ENCODE results near the gene ZSWIM1. TPM values are rescaled to one million over a fixed set of nuclear protein-coding genes. Genes with fewer than 3 reads are reported as not detected.
A peak's percentile ranks its signal among the peaks of the same experiment; 100 is the strongest.

Gene ZSWIM1
- total and polyA plus RNA-seq, 2 donors from 2014 or later = 6.7 to 13.1 TPM

DNA sequence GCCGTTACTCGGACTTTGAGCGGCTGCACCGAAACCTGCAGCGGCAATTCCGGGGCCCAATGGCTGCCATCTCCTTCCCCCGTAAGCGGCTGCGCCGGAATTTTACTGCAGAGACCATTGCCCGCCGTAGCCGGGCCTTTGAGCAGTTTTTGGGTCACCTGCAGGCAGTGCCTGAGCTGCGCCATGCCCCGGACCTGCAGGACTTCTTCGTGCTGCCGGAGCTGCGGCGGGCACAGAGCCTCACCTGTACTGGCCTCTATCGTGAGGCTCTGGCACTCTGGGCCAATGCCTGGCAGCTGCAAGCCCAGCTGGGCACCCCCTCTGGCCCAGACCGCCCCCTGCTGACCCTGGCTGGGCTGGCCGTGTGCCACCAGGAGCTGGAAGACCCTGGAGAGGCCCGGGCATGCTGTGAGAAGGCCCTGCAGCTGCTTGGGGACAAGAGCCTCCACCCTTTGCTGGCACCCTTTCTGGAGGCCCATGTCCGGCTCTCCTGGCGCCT lies 40.3 kb upstream of the ZSWIM1 start:
- no peaks in the 10 kb centered on the region for H3K9me3 ChIP-seq (ENCODE audit: control insufficient read depth in 2 of 3, insufficient read depth in 1 of 3, low read length in 3 of 3)
- H3K27me3 ChIP-seq (ENCODE audit: control insufficient read depth, insufficient read depth, low read length) = no peaks in the 10 kb centered on the region
- intact Hi-C loops (cut with DNase I) = no loop called here
- H3K9ac ChIP-seq (ENCODE audit: low read length in 3 of 3) = no peak overlapping the region
- peaks cover 0 to 8% (median 0%) of the 10 kb centered on the region in 3 donors for H3K4me1 ChIP-seq (ENCODE audit: control insufficient read depth in 2 of 3, insufficient read depth in 2 of 3, low read depth in 1 of 3, low read length in 3 of 3)
- FAIRE-seq = no peak
- H3K4me3 ChIP-seq (ENCODE audit: low read length in 3 of 3) = no peak overlapping the region
- H3K27ac ChIP-seq (ENCODE audit: low read depth in 2 of 2, low read length in 2 of 2) = no peak overlapping the region
- peaks cover 0 to 36% (median 14%) of the 10 kb centered on the region in 3 donors for H3K36me3 ChIP-seq (ENCODE audit: control insufficient read depth in 2 of 3, insufficient read depth in 3 of 3, low read length in 3 of 3)
- TF ChIP-seq, protein P1, sequence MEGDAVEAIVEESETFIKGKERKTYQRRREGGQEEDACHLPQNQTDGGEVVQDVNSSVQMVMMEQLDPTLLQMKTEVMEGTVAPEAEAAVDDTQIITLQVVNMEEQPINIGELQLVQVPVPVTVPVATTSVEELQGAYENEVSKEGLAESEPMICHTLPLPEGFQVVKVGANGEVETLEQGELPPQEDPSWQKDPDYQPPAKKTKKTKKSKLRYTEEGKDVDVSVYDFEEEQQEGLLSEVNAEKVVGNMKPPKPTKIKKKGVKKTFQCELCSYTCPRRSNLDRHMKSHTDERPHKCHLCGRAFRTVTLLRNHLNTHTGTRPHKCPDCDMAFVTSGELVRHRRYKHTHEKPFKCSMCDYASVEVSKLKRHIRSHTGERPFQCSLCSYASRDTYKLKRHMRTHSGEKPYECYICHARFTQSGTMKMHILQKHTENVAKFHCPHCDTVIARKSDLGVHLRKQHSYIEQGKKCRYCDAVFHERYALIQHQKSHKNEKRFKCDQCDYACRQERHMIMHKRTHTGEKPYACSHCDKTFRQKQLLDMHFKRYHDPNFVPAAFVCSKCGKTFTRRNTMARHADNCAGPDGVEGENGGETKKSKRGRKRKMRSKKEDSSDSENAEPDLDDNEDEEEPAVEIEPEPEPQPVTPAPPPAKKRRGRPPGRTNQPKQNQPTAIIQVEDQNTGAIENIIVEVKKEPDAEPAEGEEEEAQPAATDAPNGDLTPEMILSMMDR (IDR thresholded peaks at IDR 0.05; ENCODE audit: borderline replicate concordance, extremely low read depth, insufficient read depth) = no peak
- DNase-seq = peak in 1 of 5 donors; percentile 66

DNA sequence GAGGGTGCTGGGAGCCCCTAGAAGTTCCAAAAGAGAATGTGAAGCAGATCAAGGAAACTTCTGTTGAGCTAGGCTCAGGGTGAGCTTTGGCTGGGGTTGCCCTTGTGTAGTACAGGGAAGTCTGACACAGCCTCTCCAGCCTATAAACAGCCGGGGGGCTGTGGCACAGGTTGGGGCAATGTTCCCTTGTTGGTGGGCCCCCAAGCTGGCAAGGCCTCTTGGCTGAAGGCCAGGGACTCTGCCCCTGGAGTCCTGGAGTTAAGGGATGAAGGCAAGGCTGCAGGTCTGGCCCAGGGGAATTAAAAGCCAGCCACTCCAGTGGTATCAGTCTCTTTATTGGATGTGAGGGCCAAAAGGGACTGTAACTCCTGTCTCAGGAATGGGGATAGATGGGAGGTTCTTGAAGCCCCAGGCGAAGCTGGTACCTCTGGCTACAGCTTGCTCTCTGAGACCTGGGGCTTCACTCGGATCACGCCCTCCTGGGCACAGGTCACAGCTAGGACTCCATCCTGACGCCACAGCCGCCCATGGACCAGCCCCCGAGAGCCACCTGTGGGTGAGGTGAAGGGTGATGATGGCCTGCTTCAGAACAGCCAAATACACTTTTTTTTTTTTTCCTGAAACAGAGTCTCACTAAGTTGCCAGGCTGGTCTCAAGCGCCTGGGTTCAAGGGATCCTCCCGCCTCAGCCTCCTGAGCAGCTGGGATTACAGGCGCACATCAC lies 39.5 kb upstream of the ZSWIM1 start:
- Histone ChIP-seq H3K4me3 (ENCODE audit: low read length in 3 of 3) (no peak overlapping the region), H3K4me1 (ENCODE audit: control insufficient read depth in 2 of 3, insufficient read depth in 2 of 3, low read depth in 1 of 3, low read length in 3 of 3) (peaks cover 0 to 7% (median 0%) of the 10 kb centered on the region in 3 donors), H3K27me3 (ENCODE audit: control insufficient read depth, insufficient read depth, low read length) (no peaks in the 10 kb centered on the region), H3K27ac (ENCODE audit: low read depth in 2 of 2, low read length in 2 of 2) (no peak overlapping the region), H3K9ac (ENCODE audit: low read length in 3 of 3) (no peak overlapping the region), H3K9me3 (ENCODE audit: control insufficient read depth in 2 of 3, insufficient read depth in 1 of 3, low read length in 3 of 3) (no peaks in the 10 kb centered on the region), H3K36me3 (ENCODE audit: control insufficient read depth in 2 of 3, insufficient read depth in 3 of 3, low read length in 3 of 3) (peaks cover 2 to 42% (median 16%) of the 10 kb centered on the region in 3 donors)
- TF ChIP-seq, protein P1 (IDR thresholded peaks at IDR 0.05; ENCODE audit: borderline replicate concordance, extremely low read depth, insufficient read depth) = no peak
- DNase-seq (peak in 1 of 5 donors; percentile 64), FAIRE-seq (no peak)
- intact Hi-C loops (cut with DNase I) = no loop called here

- TF ChIP-seq, protein P1 (IDR thresholded peaks at IDR 0.05; ENCODE audit: borderline replicate concordance, extremely low read depth, insufficient read depth) = no peak
- intact Hi-C loops (cut with DNase I) = no loop called here
- no peak for DNase-seq
- Histone ChIP-seq H3K9ac (ENCODE audit: low read length in 3 of 3) (no peak overlapping the region), H3K27me3 (ENCODE audit: control insufficient read depth, insufficient read depth, low read length) (no peaks in the 10 kb centered on the region), H3K9me3 (ENCODE audit: control insufficient read depth in 2 of 3, insufficient read depth in 1 of 3, low read length in 3 of 3) (no peaks in the 10 kb centered on the region), H3K27ac (ENCODE audit: low read depth in 2 of 2, low read length in 2 of 2) (no peak overlapping the region), H3K4me3 (ENCODE audit: low read length in 3 of 3) (no peak overlapping the region), H3K4me1 (ENCODE audit: control insufficient read depth in 2 of 3, insufficient read depth in 2 of 3, low read depth in 1 of 3, low read length in 3 of 3) (peaks cover 0 to 4% (median 0%) of the 10 kb centered on the region in 3 donors), H3K36me3 (ENCODE audit: control insufficient read depth in 2 of 3, insufficient read depth in 3 of 3, low read length in 3 of 3) (peaks cover 2 to 36% (median 16%) of the 10 kb centered on the region in 3 donors)
- no peak for FAIRE-seq
Measured at GRCh38 chr20:45842169-45842812, 38.7 kb upstream of the ZSWIM1 start.

All from kidney (tissue), 14 donors.